Activated CD4-positive, alpha-beta T cell treated with anti-CD3 and anti-CD28 coated beads, Interleukin-10, Interleukin-2, amounts not matched to agents 100 ng/mL and 50 ng/mL, durations not matched to agents 16 hours and 8 hours (primary cell): ENCODE data around the gene ATXN3.

Experiments
- DNase-seq: peaks from one replicate; pipeline ENCODE4 v3.0.0-alpha.2; 2020

ATXN3 gene

DNA sequence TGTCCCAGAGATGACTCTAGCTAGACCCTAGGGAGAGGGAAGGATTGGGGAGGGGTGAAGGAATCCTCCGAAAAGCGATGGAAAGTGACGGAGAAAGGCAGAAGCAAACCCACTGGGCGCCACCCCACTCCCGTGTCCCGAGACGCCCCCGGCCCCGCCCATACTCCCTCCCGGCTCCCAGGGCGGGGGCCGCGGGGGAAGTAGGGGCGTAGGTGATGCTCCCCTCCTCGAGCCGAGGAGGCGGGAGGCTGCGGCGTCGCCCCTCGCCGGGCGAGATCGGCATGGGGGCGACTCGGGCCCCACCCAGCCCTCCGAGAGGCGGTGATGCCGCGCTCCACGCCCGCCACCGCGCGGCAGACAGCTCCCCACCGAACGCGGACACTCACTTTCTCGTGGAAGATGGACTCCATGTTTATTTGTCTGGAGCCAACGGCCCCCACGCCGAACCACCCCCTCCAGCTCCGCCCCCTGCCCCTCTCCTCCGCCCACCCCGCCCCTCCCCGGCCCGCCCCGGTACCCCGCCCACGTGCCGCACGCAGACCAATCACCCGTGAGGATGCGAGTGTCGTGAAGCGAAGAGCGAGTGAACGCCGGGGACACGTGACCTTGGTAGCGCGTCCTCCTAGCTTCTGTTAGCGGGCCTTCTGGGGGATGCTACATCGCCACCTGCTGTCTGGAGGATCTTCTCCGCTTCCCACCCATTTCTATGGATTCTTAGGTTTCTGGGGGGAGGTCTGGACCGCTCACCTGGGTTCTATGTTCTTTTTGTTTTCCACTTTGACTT, at the start of gene ATXN3:
Gene ATXN3, minus strand, starts transcription at position 440 of the 784 bp plus-strand sequence. Its CDS starts 30 bp downstream, at position 410.
- peak; percentile 98 for DNase-seq

DNA sequence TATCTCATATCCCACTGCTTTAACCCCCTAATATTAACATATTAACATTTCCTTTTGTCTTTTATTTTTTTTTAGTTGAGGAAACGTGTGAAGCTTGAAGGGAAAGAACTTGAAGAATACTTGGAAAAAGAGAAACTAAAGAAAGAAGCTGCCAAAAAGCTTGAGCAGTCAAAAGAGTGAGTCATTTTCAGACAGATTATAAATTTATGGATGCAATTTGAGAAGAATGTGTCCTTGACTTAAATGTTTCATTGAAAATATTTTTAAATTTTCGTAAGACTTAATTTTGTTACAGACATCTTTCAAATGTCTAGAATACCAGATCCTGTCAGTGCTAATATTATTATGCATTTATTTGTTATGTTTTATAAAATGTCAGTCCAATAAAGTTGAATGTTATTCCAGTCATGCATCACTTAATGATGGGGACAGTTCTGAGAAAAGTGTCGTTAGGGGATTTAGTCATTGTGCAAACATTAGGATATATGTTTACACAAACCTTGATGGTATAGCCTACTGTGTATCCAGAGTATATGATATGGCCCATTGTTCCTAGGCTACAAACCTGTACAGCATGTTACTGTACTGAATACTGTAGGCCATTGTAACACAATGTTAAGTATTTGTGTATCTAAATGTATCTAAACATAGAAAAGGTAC, 48.0 kb upstream of the ATXN3 start:
- DNase-seq: no peak

DNA sequence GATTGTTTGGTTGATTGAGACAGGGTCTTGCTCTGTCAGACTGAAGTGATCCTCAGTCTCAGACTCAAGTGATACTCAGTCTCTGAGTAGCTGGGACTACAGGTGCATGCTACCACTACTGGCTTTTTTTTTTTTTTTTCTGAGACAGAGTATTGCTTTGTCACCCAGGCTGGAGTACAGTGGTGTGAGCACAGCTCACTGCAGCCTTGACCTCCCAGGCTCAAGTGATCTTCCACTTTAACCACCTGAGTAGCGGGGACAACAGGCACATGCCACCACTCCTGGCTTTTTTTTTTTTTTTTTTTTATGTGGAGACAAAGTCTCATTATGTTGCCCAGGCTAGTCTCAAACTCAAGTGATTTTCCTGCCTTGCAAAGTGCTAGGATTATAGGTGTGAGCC, 47.2 kb upstream of the ATXN3 start:
- no peak for DNase-seq

DNA sequence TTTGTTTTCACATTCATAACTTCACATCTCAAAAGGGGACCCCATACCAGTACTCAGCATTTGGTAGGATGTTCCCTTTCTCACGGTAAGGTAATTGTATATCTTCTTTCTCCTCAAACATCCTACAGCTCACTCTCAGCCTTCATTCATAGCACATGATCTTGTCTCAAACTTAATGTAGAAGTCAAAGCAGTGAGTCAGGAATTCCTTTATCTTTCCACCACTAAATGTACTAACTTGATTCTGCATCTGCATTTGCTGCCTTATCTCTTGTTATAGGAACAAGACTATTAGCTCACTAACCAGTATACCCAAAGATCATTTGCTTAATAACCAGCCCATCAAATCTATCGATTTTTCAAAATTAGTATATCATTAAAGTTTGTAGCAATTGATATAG, 38.3 kb upstream of the ATXN3 start:
- no peak for DNase-seq

DNA sequence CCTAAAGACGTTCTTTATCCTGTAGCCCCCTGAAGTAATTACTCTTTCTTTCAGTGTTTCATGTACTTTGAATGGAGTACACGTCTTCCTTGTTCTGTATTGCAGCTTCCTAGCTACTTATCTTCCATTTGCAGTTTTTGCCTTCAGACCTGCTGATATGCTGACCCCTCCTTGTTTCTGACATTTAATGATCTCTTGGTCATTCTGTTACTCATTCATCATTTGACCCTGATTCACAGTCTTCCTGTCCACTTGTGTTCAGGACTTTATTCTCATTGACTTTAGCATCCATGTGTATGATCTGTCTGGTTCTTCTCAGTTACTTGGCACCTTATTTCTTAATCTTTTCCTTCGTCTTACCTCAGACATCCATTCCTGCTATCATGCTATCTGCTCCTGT, 37.6 kb upstream of the ATXN3 start:
- no peak for DNase-seq

DNA sequence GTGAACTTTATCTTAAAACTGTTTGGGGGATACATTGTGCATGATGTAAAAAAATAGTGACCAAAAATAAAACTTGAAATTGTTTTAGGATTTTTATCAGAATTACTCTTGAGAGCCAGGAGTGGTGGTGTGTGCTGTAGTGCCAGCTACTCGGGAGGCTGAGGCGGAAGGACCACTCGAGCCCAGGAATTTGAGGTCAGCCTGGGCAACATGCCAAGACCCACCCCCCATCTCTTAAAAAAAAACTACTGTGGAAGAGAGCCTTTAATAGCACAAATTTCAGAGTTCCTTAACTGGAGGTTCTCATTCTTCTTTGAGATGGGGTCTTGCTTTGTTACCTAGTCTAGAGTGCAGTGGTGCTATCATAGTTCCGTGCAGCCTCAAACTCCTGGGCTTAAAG, 36.9 kb upstream of the ATXN3 start:
- no peak for DNase-seq

DNA sequence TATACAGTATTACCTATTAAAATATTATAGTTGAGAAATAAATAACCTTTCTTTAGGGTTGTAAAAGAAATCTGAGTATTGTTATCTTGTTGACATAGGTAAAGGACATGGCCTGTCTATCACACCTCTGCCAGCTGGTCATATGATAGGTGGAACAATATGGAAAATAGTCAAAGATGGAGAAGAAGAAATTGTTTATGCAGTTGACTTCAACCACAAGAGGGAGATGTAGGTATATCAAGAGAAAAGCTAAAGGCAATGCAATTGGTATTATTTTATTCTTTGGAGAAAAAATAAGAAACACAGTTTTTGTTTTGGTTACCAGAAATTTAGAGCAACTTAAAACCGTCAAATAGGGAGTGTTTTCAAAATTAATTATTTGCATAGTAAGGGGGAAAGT, 28.9 kb upstream of the ATXN3 start:
- peak; percentile 21 for DNase-seq

DNA sequence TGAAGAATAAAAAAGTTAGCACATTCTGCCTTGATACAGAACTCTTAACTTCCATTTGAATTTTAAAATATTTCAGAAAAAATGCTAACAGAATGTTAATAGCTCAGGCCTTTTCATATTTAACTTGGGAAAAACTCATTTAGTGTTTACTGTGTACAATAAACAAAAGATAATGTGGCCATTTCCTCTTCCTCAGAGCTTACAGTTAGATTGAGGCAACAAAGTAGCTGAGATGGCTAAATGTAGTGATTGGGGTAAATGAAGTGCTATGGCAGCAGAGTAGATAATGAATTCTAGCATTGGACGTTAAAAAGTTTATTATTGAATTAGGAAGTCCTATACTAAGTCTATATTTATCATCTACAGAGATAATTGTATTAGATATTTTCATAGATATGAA, 28.1 kb upstream of the ATXN3 start:
- no peak for DNase-seq

DNA sequence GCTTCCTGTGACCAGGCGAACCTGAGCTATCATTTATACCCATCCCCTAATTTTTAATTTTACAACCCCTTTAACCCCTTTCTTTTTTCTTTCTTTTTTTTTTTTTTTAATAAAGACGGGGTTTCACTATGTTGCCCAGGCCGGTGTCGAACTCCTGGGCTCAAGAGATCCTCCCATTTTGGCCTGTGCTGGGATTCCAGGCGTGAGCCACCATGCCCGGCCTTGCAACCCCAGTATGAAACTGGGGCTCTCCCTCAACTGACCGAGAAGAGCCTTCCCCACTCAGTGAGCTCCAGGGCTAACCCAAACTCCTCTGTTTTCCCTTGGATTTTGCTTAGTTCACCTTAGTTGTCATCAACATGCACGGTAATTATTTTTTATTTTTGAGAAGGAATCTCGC, 16.4 kb upstream of the ATXN3 start:
- no peak for DNase-seq

DNA sequence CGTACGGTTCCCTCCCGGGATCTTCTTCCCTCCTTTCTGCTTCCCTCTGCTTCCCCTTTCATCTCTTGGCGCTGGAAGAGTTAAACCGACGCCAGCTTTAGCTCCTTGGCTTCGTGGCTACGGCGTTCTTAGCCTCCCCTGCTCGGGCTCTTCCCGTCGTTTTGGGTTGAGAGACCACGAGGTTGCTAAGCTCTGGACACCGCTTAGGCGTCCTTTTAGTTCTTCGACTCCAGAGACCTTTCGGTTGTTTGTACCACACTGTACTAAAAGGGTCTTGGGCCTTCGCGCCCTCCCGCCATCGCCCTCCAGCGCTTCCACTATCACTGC, 15.9 kb upstream of the ATXN3 start:
- peak; percentile 30 for DNase-seq

DNA sequence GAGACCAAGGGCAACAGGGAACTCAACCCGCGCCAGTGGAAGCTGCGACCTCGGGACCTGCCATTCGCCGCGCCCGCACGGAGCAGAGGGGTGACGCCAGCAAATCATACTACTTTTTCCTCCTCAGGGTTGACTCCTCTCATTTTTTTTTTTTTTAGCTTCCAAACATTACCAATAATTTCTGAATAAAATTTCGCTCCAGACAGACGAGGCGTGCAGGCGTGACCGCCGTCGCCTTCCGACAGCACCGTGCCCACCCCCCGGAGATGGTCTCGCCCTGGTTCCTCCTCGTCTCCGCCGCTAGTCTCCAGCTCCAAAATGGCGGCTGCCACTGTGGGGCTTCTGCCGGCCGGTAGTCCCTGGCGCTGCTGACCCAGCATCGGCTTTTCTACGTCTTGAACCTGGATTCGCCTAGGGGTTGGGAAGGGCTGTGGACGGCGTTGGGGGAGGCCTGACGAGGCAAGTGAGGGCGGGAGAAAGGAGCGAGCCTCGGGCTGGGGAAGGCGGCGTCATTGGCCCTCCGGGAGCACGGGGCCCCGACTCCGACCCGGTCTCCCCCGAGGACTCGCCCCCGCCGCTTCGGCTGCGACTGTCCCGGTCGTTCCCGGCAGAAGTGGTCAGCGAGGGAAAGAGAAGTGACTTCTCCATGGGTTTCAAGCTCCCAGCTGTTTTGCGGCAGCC, 15.4 kb upstream of the ATXN3 start, which contains the start of the genes CPSF2 and NDUFB1:
Gene CPSF2, plus strand, starts transcription at position 300 of the 681 bp plus-strand sequence. CDS start 9,016 bp downstream, outside the sequence.
Gene NDUFB1, minus strand, starts transcription at position 37 of the 681 bp plus-strand sequence. CDS start 4,069 bp downstream, outside the sequence.
- DNase-seq: peak; percentile 88

DNA sequence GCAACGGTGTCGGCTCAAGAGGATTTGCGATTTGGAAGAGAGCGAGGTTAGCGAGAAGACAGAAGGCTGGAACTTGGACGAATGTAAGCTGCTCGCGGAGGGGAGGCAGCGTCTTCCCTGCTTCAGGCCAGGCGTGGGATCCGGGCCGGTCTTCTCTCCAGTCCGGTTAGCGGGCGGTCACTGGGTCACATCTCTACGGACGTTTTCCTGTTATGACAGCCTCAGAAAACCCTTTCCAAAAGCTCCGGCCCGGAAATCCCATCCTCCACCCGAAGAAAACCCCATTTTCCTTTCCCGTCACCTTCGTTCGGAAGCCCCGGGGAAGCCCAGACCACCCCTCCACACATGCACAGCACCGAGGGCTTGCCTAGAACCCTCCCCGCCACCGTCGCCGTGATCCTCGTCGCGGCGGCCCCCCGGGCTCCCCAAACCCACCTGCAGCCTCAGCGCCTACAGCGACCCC, 14.9 kb upstream of the ATXN3 start:
- DNase-seq: no peak

DNA sequence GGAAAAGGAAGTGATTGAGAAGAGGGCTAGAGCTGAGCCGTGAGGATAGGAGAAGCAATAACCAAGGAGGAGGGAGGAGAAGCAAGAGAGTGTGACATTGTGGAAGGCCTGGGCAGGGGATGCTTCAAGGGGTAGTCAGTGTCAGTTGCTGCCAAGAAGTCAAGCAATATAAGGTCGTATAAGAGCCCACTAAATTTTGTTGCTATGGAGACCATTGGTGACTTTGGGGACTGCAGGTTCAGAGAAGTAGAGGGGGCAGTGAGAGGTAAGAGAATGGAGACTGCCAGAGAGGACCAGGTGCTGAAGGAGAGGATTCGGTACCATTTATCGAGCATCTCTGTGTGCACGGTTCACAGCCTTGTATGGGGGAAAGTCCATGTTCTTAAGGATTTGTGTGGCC, 3.1 kb upstream of the ATXN3 start:
- DNase-seq: no peak

DNA sequence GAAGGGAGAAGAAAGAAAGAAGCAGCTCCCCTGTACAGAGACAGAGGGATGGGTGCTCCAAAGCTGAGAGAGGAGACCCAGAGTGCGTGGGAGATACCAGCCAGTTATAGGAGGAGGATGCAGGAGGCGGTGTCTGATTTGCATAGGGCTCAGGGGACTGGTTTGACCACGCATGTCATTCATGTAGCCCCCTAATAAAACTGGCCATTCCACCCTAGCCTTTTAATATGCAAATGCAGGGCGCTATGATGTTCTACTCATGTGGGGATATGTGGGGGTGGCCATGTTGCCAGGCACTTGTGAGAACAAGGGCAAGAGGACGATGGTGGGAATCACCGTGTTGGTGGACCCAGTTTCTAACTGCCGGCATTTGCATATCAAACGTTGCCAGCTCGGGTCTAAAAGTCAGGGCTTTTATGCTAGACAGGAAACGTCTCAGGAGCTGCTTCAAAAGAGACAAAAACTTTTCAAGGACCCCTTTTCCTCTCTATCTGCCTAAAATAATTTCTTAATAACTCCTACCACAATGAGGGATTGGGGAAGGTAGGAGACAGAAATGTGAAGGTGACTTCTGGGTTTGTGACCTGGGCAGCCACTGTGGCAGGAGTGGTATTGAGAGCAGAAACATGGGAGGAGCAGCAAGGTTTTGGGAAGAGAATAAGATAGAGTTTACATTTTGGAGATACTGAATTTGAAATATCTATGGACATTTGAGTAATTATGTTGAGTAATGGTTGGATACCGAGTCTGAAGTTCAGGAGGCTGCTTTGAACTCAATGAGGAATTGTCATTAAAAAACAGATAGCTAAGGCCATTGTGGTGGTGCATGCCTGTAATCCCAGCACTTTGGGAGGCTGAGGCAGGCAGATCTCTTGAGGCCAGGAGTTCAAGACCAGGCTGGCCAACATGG, 2.2 kb upstream of the ATXN3 start:
- DNase-seq: no peak

DNA sequence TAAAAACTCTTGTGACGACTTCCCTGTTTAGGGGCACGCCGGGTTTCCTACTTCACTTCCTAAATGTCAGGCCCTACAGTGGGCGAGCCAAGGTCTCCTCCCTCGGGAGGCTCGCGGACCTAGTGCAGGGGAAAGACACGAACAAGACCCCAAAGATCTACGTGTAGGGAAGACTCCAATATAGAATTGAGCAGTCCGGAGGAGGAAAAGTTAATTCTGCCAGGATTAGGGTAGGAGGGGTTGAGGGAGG, 564 bp downstream of the ATXN3 start:
- no peak for DNase-seq

DNA sequence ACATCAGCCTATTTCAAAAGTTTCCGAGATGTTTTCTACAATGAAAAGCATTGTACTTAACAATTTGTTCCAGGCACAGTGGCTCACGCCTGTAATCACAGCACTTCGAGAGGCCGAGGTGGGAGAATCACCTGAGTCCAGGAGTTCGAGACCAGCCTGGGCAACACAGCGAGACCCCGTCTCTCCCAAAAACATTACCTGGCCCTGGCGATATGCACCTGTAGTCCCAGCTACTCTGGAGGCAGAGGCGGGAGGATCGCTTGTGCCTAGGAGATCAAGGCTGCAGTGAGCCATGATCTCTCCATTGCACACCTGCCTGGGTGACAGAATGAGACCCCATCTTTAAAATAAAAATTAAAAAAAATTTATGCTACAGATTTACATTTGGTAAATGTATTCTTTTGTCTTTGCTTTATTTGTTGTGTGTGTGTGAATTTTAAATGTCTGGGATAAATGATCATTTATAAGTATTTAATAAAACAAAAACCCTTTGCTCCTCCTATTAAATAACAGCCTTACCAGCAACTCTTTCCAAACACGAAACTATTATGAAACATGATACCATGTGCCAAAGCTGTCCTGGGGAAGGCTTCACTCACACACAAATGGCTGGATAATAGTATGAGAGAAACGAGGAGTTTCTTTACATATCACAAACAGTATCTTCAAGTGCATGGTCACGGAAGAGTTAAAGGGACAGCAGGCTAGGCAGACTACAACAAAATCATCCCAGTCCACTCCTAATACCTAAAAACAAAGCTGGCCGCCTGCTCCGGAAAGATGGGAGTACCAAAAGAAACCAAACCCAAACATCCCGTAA, 1.1 kb downstream of the ATXN3 start:
- no peak for DNase-seq

DNA sequence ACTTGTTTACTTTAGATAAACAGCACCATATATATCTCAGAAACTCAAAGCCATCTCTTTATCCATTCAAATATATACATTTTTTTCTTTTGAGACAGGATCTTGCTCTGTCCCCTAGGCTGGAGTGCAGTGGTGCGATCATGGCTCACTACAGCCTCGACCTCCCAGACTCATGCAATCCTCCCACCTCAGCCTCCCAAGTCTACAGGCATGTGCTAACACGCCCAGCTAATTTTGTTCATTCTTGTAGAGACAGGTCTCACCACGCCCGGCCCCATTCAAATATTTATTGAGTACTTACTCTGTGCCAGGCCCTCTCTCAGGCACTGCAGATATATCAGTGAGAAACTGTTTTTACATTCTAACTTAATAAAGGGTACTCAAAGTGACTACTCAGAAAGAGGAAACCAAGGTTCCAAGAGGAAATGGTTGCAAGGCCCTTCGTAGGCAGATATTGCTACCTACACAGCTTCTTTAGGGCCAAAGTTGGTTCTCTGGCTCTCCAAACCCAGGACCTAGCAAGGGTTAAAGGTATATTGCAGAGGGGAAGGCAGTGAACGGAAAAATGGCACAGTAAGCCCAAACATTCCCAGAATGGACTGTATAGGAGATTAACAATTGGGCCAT, 2.9 kb downstream of the ATXN3 start:
- DNase-seq: no peak

DNA sequence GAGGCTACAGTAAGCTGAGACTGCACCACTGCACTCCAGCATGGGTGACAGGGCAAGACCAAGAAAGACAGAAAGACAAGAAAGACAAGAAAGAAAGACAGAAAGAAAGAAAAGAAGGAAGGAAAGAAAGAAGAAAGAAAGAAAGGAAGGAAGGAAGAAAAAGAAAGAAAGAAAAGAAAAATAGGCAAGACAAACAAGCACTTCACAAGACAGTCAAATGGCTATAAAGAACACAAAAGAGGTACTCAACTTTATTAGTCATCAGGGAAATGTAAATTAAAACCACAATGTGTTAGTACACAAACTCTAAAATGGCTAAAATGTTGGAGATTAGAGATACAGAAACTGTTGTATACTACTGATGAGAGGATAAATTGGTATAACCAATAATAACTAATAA, 6.6 kb downstream of the ATXN3 start:
- no peak for DNase-seq

DNA sequence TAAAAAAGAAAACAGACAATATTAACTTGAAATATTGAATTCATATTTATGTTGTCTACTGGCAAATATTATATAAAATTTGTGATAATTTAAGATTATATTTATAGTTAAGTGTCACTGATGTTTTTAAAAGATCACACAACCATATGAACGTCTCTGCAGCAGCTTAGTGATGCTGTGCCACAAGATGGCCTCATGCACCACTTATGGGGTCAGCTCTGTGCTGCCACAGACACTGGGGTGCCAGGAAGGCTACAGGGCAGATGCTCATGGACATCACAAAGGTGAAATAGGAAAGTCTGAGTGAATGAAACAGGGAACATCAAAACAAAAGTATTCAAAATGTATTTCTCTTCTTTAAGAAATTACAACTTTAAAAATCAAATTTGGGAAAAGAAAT, 13.1 kb downstream of the ATXN3 start:
- no peak for DNase-seq

DNA sequence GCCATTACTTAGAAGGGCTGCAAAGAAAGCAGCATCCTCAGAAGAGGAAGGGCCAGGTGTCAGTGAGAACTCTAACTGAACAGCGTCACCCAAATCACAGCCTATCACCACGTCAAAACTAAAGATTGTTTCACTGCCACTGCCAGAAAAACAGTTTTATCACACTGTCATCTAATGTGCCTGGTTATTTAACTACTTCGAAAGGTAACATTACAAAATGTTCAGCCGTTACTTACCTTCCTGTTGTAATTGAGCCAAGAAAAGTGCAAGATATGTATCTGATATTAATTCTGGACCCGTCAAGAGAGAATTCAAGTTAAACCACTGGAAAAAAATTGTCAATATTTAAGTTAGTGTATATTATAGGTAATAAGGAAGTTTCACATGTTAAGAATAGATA, 17.9 kb downstream of the ATXN3 start:
- DNase-seq: no peak

DNA sequence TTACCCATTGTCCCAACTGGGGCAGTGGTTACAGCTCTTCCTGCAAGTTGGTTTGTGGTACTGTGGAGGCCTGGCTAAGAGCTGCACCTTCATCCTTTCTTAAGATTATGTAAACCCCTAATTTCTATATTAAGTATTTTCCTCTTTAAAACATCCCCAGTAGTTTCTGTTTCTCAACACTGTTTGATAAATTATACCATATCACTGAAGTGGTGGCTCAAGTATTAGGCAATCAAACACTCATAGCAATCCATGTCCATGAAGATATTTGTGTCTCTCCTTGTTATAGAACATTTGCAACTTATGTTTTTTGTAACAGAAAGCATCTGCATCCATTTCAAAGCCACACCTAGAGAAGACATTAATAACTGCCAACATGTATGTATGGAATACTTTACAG, 31.8 kb downstream of the ATXN3 start:
- DNase-seq: no peak
